Upper lobe of left lung (tissue), 6 donors: Measurements from ENCODE around the gene AGRN. TPM values are rescaled to one million over a fixed set of nuclear protein-coding genes. Genes with fewer than 3 reads are reported as not detected.

ENCODE experiments used
- ATAC-seq, 2 donors: fragments of 200-7000 bp; cut with Tn5 transposase; one replicate each; pipeline ENCODE4 v1.9.1; 2022; ENCODE audit warnings: mild to moderate bottlenecking in 2 of 2, moderate library complexity in 2 of 2; ENCODE audit not compliant: low FRiP score in 2 of 2
- DNase-seq, 2 donors: peaks; one replicate each; pipeline ENCODE4 v3.0.0-alpha.2; 2019 to 2020
- H3K27ac ChIP-seq, 4 donors: fragments of 200-600 bp; sonication (generic); one replicate each; pipeline ENCODE4 v1.5.1; 2016 to 2019
- H3K27me3 ChIP-seq, 4 donors: fragments of 200-600 bp; sonication (generic); one replicate each; pipeline ENCODE4 v1.5.1; 2017 to 2019
- H3K36me3 ChIP-seq, 4 donors: fragments of 200-600 bp; sonication (generic); one replicate each; pipeline ENCODE4 v1.5.1; 2016 to 2019
- H3K4me1 ChIP-seq, 4 donors: fragments of 200-600 bp; sonication (generic); one replicate each; pipeline ENCODE4 v1.5.1; 2018 to 2019
- H3K4me3 ChIP-seq, 4 donors: fragments of 200-600 bp; sonication (generic); one replicate each; pipeline ENCODE4 v1.5.1; 2017 to 2019; ENCODE audit warnings: mild to moderate bottlenecking in 2 of 4, moderate library complexity in 1 of 4
- H3K9me3 ChIP-seq, 4 donors: fragments of 200-600 bp; sonication (generic); one replicate each; pipeline ENCODE4 v1.5.1; 2018 to 2019
- CTCF ChIP-seq, 6 experiments: fragments of 450-650 bp in 4 of 6; fragments of 200-600 bp in 2 of 6; sonication (generic) in 2 of 6; IDR thresholded peaks; one replicate each; pipeline ENCODE4 v1.5.1; 2016 to 2019; ENCODE audit warnings: antibody characterized with exemption in 6 of 6
- EP300 ChIP-seq, 4 donors: sonication (generic); formaldehyde crosslinking; IDR thresholded peaks; one replicate each; pipeline ENCODE4 v1.5.1; 2017; ENCODE audit warnings: antibody characterized with exemption in 4 of 4, control low read depth in 2 of 4
- POLR2A ChIP-seq, 4 donors: fragments of 450-650 bp; IDR thresholded peaks; one replicate each; pipeline ENCODE4 v1.5.1; 2016 to 2017; ENCODE audit warnings: antibody characterized with exemption in 4 of 4, mild to moderate bottlenecking in 2 of 4
- POLR2AphosphoS5 ChIP-seq, 2 donors: sonication (generic); formaldehyde crosslinking; IDR thresholded peaks; one replicate each; pipeline ENCODE4 v1.5.1; 2017; ENCODE audit warnings: antibody characterized with exemption in 2 of 2
- WGBS, 2 donors: methylation state at CpG; one replicate each; pipeline ENCODE4 v1.1.5; 2017 to 2018; 5-methylcytosine and 5-hydroxymethylcytosine counted together
- total RNA-seq, 6 donors: library from RNA; depleted of rRNA in 4 of 6; stranded (reverse); fragments of >200 nt in 4 of 6; gene quantifications; one replicate each; pipeline versions ENCODE4 v1.1.0 to v1.2.1, GENCODE V29; 2016 to 2021
- donor health status: DM: no; HTN: no; CAD: no; lungs with moderate emphysema.
- donor health status: DM: no; HTN: yes; CAD: no; lungs with severe emphysema.

The AGRN gene
- total RNA-seq, 6 donors from 2014 or later, result 91.0 to 316 (median 157) TPM

GRCh38 chr1:978835-979743 is 40.8 kb upstream of the AGRN start:
- DNase-seq (peak in 1 of 2 donors; percentile 83), ATAC-seq (no peak)
- TF ChIP-seq CTCF (IDR thresholded peaks at IDR 0.05) (no peak), POLR2A (IDR thresholded peaks at IDR 0.05) (no peak), EP300 (IDR thresholded peaks at IDR 0.05) (no peak), POLR2AphosphoS5 (IDR thresholded peaks at IDR 0.05) (no peak)
- Histone ChIP-seq H3K36me3 (no peaks in the 10 kb centered on the region), H3K4me3 (no peak overlapping the region), H3K27ac (no peak overlapping the region), H3K4me1 (peaks cover 4 to 11% (median 10%) of the 10 kb centered on the region in 4 donors), H3K9me3 (no peaks in the 10 kb centered on the region), H3K27me3 (peaks cover 0 to 8% (median 0%) of the 10 kb centered on the region in 4 donors)
- 91 to 93% methylated on average over 9 to 53 of the region's 60 CpGs for WGBS, 2 donors

GRCh38 chr1:979744-980072 is 40.2 kb upstream of the AGRN start:
- 79 to 86% methylated on average over 8 to 9 of the region's 9 CpGs for WGBS, 2 donors
- Histone ChIP-seq H3K27ac (no peak overlapping the region), H3K9me3 (no peaks in the 10 kb centered on the region), H3K4me3 (no peak overlapping the region), H3K27me3 (peaks cover 0 to 5% (median 0%) of the 10 kb centered on the region in 4 donors), H3K4me1 (peaks cover 6 to 14% (median 13%) of the 10 kb centered on the region in 4 donors), H3K36me3 (no peaks in the 10 kb centered on the region)
- no peak for DNase-seq
- TF ChIP-seq POLR2AphosphoS5 (IDR thresholded peaks at IDR 0.05) (no peak), EP300 (IDR thresholded peaks at IDR 0.05) (no peak), CTCF (IDR thresholded peaks at IDR 0.05) (no peak), POLR2A (IDR thresholded peaks at IDR 0.05) (no peak)
- ATAC-seq, result no peak

GRCh38 chr1:980137-980571 is 39.8 kb upstream of the AGRN start:
- Histone ChIP-seq H3K36me3 (no peaks in the 10 kb centered on the region), H3K4me3 (no peak overlapping the region), H3K4me1 (peaks cover 6 to 14% (median 13%) of the 10 kb centered on the region in 4 donors), H3K27ac (no peak overlapping the region), H3K27me3 (peaks cover 0 to 5% (median 0%) of the 10 kb centered on the region in 4 donors), H3K9me3 (no peaks in the 10 kb centered on the region)
- ATAC-seq, result no peak
- TF ChIP-seq CTCF (IDR thresholded peaks at IDR 0.05), result no peak
- TF ChIP-seq POLR2A (IDR thresholded peaks at IDR 0.05), result no peak
- no peak for TF ChIP-seq EP300 (IDR thresholded peaks at IDR 0.05)
- no peak for TF ChIP-seq POLR2AphosphoS5 (IDR thresholded peaks at IDR 0.05)
- WGBS, 2 donors, result 80 to 88% methylated on average over 1 to 9 of the region's 13 CpGs
- DNase-seq, result no peak

GRCh38 chr1:980602-981395 is 39.1 kb upstream of the AGRN start:
- TF ChIP-seq CTCF (IDR thresholded peaks at IDR 0.05) (no peak), EP300 (IDR thresholded peaks at IDR 0.05) (no peak), POLR2A (IDR thresholded peaks at IDR 0.05) (no peak), POLR2AphosphoS5 (IDR thresholded peaks at IDR 0.05) (no peak)
- DNase-seq (peak in 1 of 2 donors; percentile 83), ATAC-seq (peak in 1 of 2 donors; percentile 19)
- Histone ChIP-seq H3K9me3 (no peaks in the 10 kb centered on the region), H3K27me3 (peaks cover 0 to 5% (median 0%) of the 10 kb centered on the region in 4 donors), H3K27ac (no peak overlapping the region), H3K4me3 (no peak overlapping the region), H3K36me3 (no peaks in the 10 kb centered on the region), H3K4me1 (peaks cover 5 to 13% (median 10%) of the 10 kb centered on the region in 4 donors)
- 78 to 83% methylated on average over 10 to 25 of the region's 35 CpGs for WGBS, 2 donors
